Measurements from ENCODE around the gene VWF.
"Not testable (repeated sequence)": the region's sequence is repeated elsewhere in the genome, so short reads cannot be mapped to it uniquely, and the experiment has no call there.

The VWF gene

DNA sequence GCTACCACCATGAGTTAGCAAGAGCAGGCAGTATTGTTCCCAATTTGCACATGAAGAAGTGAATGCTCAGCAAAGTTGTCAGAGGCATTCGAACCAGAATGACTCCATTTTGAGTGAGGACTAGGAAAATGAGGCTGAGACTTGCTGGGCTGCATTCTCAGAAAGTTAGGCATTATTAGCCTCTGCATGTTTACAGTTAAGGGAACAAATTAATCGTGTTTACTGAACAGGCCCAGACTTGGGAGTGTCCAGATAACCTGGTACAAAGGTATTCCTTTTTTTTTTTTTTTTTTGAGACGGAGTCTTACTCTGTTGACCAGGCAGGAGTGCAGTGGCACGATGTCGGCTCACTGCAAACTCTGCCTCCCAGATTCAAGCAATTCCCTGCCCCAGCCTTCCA lies 22.5 kb upstream of the VWF start:
- no peak overlapping the region for H3K4me3 ChIP-seq (ENCODE audit: low read depth, low read length)
- DNase-seq (ENCODE audit: low read depth): no peak

DNA sequence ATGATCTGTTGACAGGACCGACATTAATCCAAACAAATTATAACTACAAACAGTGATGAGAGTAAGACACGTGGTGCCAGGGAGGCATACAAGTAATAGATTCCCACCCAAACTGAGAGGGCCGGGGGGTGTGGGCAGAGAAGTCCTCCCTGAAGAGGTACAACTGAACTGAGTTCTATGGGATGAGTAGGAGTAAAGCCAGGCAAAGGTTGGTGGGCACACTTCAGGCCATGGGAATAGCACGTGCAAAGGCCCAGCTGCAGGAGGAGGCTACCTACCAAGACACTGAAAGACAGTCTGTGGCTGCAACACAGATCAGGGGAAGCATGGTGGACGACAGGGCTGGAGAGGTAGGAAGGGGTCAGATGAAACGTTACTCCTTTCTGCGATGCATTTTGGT lies 22.0 kb upstream of the VWF start:
- no peak for DNase-seq (ENCODE audit: low read depth)
- no peak overlapping the region for H3K4me3 ChIP-seq (ENCODE audit: low read depth, low read length)

DNA sequence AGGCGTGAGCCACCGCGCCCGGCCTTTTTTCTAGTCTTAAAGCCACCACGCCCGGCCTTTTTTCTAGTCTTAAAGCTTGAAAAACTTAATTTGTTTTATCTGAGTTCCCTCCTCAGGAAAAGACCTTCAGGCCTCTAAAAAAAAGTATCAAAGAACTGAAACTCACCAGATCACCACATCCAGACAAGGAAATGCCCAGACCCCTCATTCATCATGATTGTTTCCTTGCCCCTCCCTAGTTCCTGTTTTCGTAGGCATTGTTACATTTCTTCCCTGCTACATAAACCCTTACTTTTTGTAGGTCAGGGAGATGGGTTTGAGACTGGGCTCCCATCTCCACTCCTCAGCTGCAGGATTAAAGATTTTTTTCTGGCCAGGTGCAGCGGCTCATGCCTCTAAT lies 21.1 kb upstream of the VWF start:
- no peak for DNase-seq (ENCODE audit: low read depth)
- H3K4me3 ChIP-seq (ENCODE audit: low read depth, low read length): no peak overlapping the region

DNA sequence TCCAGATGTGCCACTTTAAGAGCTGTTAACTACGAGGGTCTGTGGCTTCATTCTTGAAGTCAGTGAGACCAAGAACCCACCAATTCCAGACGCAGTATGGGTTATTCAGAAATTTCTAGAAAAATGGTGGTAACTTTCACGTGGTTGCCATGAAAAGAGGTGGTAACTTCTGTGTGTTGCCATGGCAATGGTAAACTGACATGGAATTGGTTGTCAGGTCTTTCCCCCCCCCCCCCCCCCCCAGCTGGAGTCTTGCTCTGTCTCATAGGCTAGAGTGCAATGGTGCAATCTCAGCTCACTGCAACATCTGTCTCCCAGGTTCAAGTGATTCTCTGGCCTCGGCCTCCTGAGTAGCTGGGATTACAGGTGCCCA lies 18.8 kb upstream of the VWF start:
- DNase-seq (ENCODE audit: low read depth): no peak
- H3K4me3 ChIP-seq (ENCODE audit: low read depth, low read length): no peak overlapping the region

DNA sequence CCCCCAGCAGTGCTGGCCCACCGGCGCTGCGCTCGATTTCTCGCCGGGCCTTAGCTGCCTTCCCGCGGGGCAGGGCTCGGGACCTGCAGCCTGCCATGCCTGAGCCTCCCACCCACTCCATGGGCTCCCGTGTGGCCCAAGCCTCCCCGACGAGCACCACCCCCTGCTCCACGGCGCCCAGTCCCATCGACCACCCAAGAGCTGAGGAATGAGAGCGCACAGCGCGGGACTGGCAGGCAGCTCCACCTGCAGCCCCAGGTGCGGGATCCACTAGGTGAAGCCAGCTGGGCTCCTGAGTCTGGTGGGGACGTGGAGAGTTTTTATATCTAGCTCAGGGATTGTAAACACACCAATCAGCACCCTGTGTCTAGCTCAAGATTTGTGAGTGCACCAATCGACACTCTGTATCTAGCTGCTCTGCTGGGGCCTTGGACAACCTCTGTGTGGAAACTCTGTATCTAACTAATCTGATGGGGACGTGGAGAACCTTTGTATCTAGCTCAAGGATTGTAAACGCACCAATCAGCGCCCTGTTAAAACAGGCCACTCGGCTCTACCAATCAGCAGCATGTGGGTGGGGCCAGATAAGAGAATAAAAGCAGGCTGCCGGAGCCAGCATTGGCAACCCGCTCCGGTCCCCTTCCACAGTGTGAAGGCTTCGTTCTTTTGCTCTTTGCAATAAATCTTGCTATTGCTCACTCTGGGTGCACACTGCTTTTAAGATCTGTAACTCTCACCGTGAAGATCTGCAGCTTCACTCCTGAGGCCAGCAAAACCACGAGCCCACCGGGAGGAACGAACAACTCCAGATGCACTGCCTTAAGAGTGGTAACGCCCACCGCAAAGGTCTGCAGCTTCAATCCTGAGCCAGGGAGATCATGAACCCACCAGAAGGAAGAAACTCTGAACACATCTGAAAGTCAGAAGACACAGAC lies 18.2 kb upstream of the VWF start:
- not testable (repeated sequence) for H3K4me3 ChIP-seq (ENCODE audit: low read depth, low read length); DNase-seq (ENCODE audit: low read depth)

DNA sequence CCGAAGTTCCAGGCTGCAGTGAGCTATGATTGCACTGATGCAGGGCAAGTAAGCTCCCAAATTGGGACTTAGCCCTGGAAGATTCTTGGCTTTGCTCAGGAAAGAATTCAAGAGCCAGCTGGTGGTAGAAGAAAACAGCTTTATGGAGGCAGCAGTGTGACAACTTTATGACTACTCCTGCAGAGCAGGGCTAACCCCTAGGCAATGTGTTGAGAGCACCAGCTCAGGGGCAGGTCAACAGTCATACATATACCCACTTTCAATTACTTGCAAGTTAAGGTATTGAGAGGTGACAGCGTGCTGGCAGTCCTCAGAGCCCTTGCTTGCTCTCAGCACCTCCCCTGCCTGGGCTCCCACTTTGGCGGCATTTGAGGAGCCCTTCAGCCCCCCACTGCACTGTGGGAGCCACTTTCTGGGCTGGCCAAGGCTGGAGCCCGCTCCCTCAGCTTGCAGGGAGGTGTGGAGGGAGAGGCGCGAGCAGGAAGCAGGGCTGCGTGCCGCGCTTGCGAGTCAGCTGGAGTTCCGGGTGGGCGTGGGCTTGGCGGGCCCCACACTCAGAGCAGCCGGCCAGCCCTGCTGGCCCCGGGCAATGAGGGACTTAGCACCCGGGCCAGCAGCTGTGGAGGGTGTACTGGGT lies 17.4 kb upstream of the VWF start:
- DNase-seq (ENCODE audit: low read depth); H3K4me3 ChIP-seq (ENCODE audit: low read depth, low read length): not testable (repeated sequence)

DNA sequence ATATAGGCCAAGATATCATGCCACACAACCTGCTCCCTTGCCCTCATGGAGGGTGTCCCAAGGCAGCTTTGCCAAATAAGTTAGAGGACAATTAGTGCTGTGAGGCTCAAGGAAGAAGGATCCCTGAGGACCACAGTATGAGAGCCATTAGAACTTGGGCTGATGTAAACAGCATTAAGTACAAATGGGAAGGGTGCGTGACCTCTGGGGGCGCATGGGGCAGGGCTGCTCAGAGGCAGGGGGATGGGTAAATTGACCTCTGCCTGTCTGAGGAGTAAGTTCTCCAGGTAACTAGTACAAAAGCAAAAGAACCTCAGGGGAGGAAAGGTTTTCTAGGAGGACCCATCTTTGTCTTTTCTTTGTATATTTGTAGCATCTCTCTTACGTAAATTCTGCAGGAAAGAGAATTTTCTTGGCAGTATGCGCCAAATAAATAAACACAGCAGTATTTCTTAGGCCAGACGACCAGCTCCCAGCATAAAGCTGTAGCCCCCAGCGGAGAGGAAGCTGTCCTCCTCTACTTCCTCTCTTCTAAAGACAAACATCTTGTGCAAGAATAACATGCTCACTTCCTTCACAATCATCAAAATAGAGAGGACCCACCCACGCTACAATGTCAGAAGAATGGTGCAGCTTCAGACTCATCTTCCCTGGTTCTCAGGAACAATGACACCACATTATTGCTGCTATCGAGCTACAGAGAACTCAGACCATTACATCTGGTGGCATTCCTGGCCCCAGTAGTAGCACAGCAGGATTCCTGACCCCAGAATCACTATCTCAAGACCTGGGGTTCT lies 16.4 kb upstream of the VWF start:
- DNase-seq (ENCODE audit: low read depth): no peak
- H3K4me3 ChIP-seq (ENCODE audit: low read depth, low read length): no peak overlapping the region

DNA sequence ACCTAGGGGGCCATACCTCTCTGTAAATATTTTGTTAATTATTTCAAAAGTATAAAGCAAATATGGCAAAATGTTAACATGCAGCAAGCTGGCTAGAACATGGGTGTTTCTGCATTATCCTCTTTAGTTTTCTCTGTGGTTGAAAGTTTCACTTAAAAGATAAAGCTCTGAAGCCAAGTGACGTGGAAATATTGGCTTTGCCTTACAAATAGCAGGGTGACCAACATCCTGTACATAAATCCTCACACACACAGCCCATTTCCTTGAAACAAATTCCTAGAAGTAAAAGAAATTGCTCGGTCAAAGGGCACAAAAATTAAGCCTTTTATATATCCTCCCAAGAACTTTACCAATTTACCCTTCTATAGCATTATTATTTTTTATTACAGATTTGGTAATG lies 10.6 kb upstream of the VWF start:
- H3K4me3 ChIP-seq (ENCODE audit: low read depth, low read length): no peak overlapping the region
- DNase-seq (ENCODE audit: low read depth): no peak

DNA sequence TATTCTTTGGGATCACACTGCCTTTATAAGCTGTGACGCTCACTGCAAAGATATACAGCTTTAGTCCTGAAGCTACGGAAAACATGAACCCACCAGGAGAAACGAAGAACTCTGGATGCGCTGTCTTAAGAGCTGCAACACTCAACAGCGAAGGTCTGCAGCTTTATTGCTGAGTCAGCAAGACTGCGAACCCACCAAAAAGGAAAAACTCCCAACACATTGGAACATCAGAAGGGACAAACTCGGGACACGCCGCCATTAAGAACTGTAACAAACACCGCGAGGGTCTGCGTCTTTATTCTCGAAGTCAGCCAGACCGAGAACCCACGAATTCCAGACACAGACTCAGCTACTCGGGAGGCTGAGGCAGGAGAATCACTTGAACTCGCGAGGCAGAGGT lies 9.2 kb upstream of the VWF start:
- no peak for DNase-seq (ENCODE audit: low read depth)
- H3K4me3 ChIP-seq (ENCODE audit: low read depth, low read length): no peak overlapping the region

DNA sequence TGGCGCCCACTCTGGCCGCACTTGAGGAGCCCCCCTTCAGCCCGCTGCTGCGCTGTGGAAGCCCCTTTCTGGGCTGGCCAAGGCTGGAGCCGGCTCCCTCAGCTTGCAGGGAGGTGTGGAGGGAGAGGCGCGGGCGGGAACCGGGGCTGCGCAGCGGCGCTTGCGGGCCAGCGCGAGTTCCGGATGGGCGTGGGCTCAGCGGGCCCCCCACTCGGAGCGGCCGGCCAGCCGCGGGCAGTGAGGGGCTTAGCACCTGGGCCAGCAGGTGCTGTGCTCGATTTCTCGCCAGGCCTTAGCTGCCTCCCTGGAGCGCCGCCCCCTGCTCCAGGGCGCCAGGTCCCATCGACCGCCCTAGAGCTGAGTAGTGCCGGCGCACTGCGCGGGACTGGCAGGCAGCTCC lies 8.0 kb upstream of the VWF start:
- no peak for DNase-seq (ENCODE audit: low read depth)
- H3K4me3 ChIP-seq (ENCODE audit: low read depth, low read length): no peak overlapping the region

DNA sequence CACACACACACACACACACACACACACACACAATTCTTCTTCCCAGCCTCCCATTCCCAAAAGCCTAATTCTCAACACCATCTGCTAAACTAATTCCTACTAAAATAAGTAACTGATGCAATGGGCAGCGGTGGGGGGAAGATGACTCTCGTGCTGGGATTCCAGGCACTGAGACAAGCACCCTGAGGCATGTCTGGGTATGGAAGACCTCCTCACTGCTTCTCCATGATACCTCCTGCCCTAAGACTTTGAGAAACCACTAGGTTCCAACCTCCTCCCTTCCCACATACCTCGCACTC lies 789 bp upstream of the VWF start:
- no peak for DNase-seq (ENCODE audit: low read depth)
- H3K4me3 ChIP-seq (ENCODE audit: low read depth, low read length): no peak overlapping the region

DNA sequence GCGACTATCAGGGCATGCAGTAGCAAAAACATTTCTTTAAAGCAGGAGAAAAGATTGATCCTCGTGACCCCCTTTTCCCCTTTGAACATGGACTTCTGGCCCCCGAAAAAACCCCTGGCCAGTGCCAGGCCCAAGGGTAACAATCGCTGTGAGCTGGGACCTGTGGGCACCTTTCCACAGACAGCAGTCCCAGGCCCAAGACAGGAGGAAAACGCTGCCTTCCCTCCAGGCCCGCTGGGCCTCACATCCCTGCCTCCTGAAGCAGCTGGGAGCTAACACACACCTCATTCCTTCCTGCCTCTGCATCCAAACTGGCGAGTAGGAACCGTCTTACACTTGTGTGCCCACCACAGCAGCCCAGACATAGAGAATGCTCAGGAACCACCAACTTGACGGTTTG lies 1.2 kb downstream of the VWF start:
- no peak overlapping the region for H3K4me3 ChIP-seq (ENCODE audit: low read depth, low read length)
- no peak for DNase-seq (ENCODE audit: low read depth)

DNA sequence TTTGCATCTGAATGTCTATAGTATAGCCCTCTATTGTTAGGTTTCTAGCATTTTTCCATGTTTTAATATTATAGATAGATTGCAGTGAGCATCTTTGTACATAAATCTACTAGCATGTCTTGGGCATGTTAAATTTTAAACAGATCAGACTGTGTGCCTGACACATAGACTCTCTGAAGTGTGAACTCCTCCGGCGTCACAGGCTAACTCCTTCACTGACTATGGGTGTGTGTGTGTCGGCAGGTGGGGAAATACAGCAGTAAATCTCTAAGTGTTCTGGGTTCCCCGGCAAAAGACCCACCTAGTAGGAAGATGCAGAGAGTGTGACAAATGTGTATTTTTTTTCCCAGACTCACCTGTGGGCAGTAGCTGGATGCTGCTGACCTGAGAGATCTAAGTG lies 2.3 kb downstream of the VWF start:
- DNase-seq (ENCODE audit: low read depth): no peak
- H3K4me3 ChIP-seq (ENCODE audit: low read depth, low read length): no peak overlapping the region

DNA sequence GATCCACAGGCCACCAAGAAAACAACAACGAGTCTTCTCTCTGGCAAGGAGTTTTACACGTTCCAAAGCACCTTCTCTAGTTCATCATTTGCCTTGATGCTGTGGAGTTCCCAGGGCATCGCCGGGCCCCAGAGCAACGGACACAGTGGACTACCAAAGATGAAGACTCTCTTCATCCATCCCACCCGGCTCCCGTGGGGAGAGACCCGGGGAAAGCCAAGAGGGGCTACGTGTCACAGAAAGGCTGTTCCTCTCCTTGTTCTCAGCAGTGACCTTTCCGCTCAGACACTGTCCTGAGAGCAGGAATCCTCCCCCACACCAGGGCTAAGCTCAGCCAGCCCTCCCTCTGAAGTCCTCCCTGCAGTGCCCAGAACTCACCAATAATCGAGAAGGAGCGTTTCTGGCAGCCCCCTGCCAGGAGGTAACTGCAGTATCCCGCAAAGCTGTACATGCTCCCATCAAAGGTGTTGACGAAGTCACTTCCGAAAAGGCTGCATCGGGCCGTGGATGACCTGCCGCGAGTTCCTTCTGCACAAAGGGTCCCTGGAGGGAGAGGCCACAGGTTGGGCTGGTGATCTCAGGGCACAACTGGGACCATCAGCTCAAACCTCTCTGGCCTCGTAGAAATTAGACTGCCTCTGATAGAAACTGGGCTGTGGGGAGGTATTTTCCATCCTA lies 3.5 kb downstream of the VWF start:
- no peak for DNase-seq (ENCODE audit: low read depth)

DNA sequence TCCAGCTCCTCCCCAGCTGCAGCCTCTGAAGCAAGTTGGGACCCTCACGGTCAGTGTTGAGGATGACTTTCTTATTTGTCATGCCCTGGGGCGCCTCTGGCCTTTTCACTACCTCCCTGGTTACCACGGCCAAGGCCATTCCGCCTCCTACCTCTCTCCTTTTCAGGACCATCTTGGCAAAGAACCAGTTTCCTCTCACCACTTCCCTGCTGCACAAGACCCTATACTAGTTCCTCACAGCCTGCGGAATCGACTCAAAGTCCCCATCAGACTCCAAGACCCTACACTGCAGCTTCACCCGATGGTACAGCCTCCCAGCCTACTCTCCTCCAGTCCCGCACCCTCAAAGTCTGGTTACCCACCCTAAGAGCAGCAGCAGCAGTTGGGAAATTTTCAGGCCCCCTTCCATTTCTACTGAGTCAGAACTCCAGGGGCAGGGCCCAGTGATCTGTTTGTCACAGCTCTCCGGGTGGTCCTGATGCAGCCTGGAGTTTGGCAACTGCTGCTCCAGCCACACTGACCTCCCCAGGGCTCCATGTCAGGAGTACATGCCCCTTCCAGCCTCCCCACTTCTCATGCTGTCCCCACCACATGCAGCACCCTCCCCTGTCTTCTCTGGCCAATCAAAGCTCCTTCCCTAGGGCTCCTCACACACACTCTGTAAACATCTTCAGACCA lies 5.4 kb downstream of the VWF start:
- DNase-seq (ENCODE audit: low read depth): no peak

More for the DNA sequence above, 3.5 kb downstream of the VWF start:
- H3K4me3 ChIP-seq (ENCODE audit: low read depth, low read length): no peak overlapping the region

DNA sequence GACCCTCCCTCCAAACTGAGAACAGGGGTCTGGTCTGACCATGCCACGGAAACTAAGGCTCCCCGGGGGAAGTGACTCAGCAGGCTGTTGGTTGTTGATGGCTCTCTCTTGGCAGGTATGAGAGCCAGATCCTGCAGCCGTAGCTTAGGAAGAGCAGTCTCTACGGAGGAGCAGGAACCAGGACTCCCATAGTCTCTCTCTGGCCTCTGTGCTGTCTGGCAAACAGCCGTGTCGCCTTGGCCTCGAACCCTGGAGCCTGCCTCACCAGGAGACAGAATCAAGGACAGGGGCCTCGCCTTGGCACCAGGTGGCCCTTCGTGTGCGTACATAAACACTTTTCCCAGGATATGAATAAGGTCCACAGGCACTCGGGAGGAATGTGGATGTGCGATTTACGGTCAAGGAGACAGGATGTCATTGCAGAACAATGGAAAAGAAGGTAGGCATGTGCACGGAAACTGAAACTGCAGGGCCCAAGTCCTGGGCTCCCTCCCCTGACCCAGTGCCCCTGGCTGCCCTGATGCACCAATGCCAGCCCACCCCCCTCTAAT lies 7.9 kb downstream of the VWF start:
- H3K4me3 ChIP-seq (ENCODE audit: low read depth, low read length): no peak overlapping the region
- no peak for DNase-seq (ENCODE audit: low read depth)

More for the DNA sequence above, 5.4 kb downstream of the VWF start:
- no peak overlapping the region for H3K4me3 ChIP-seq (ENCODE audit: low read depth, low read length)

DNA sequence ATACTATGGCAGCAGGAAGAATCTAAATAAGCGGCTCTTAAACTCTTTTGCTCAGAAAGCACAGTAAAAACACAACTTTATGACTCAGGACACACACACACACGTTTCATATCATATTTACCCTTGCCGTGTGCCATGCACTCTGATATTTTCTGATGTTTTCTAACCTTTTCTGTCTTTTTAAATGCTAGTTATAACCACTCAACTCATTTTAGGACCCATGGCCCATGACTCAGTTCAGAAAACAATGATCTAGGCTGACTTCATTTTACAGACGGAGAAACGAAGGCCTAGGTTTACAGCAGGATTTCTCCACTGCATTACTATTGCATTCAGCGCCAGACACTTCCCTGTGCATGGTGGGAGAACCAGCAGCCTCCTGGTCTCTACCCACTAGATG lies 9.1 kb downstream of the VWF start:
- no peak overlapping the region for H3K4me3 ChIP-seq (ENCODE audit: low read depth, low read length)
- no peak for DNase-seq (ENCODE audit: low read depth)

DNA sequence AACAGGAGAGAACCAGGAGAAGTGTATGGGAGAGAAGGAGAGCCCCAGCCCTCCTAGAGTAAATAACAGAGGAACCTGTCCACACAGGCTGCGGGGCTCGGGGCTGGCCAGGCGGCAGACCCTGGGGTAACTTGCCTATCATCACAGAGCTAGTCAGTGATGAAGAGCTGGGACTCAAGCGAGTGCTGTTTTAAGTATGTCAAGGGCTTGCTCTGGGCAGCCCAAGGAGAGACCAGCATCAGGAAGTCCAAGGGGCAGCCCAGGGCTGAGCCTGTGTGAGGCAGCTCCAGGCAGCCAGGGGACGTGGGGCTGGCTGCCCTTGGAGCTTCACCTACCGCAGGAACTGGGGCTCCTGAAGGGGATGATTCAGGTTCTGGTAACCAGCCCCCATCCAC lies 10.0 kb downstream of the VWF start:
- no peak overlapping the region for H3K4me3 ChIP-seq (ENCODE audit: low read depth, low read length)

More for the DNA sequence above, 10.0 kb downstream of the VWF start:
- no peak for DNase-seq (ENCODE audit: low read depth)
